HG03575 (cell line): ENCODE results near the gene TBX5.
"Not testable (repeated sequence)": the region's sequence is repeated elsewhere in the genome, so short reads cannot be mapped to it uniquely, and the experiment has no call there.

Experiments
- ATAC-seq: cut with Tn5 transposase; IDR thresholded peaks from one replicate; pipeline ENCODE4 v1.9.1; 2021; ENCODE audit not compliant: unreplicated experiment, insufficient number of reproducible peaks, low FRiP score; ENCODE audit errors: extremely low read depth

Gene TBX5

DNA sequence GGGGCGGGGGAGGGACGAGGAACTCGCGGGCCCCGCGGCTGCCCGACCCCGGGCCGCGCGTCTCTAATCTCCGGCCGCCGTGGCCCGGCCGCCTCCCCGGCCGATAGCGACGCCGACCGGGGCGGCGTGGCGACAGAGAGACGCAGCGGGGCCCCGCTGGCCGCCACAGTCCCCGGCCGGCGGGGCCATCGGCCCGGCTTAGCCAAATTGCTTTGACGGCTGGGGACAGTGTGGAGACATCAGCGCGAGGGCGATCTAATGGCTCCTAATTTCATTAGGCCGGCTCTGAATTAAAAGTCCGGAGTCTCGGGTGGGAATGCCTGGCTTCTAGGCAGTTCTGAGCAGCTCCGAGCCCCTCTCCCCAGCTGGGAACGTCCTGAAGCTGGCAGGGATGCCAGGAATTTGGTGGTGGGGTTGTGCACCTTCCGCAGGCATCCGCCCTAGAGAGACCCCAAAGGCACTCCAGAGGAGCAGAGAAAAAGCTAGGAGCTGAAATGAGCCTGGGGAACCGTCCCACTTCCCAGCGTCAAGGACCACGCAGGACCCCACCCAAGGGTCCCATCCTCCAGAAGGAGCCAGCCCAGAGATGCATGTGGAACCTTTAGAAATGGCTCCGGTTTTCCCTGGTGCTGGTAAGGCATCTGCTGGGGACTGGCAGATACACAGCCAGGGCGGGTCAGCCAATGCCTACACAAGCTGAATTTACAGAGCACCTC, 9.6 kb downstream of the TBX5 start:
- ATAC-seq, result no peak

GRCh38 chr12:114395755-114396152, 10.2 kb downstream of the TBX5 start:
- no peak for ATAC-seq

DNA sequence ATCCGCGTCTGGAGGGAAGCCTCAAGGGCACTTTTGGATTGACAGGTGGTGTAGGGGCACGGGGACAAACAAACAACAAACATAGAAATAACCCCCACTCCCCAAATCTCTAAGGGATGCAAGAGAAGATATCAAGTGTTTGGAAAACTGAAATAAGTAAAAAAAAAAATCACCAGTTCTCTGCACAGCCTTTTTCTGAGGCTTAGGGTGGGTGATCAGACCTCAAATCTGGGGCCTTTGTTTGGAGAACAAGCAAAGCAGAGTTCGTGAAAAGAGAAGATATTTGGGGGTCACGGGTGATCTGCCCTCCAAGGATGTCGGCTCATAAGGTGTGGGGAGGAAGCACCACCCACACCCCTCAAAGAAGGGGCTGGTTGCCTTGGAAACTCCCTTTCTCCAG, 10.7 kb downstream of the TBX5 start:
- ATAC-seq, result no peak

DNA sequence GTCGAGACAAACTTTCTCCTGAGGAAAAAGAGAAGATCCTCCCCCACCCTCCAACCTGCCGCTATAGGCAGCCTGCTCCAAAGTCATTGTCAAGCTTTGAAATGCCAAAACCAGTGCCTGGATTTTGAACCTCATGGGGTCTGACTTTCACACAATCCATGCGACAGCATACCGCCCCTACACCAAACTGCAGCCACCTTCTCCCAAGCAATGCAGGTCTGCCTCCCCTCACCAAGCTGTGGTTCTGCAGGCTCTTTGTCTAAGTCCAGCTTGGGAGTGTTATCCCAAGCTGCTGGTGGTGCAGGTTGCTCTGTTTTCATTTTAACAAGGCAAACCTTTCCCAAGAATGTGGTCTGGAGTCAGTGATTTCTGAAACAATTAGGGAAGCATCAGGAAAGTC, 12.4 kb downstream of the TBX5 start:
- no peak for ATAC-seq

DNA sequence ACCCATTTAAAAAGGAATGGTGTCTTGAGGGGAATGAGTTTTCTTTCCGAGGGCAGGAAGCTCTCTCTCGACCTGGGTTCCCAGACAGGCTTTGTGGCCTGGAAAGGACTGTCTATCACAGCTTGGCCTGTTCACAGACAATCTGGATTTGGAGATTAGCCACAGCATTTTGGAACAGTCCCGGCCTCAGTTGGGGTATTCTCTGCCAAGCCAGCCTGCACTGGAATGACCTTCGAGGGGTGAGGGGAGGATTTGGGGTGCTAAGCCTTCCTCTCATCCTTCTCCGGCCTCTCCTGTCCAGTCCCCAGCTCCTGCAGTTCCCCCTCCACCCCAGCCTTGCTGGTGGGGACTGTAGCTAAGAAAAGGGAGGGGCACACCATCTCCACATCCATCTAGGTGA, 13.0 kb downstream of the TBX5 start:
- ATAC-seq, result no peak

DNA sequence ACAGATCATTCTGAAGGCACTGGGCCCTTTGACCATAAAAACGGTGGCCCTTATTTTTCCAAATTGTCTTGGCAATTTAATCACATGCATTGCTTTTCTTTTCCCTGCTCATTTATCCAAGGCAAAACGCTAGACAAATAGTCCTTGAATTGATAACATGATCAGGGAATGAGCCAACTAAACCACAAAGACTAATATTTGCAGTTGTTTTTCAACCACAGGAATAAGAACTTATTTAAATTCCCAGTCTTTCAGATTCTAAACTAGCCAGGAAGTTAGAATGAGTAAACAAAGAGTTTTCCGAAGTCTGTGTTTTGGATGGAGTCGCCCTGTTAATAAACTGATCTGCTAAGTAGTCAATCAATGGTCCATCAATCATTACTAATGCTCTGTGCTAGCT, 14.9 kb downstream of the TBX5 start:
- ATAC-seq, result no peak

GRCh38 chr12:114384739-114385138, 21.2 kb downstream of the TBX5 start:
- ATAC-seq, result no peak

DNA sequence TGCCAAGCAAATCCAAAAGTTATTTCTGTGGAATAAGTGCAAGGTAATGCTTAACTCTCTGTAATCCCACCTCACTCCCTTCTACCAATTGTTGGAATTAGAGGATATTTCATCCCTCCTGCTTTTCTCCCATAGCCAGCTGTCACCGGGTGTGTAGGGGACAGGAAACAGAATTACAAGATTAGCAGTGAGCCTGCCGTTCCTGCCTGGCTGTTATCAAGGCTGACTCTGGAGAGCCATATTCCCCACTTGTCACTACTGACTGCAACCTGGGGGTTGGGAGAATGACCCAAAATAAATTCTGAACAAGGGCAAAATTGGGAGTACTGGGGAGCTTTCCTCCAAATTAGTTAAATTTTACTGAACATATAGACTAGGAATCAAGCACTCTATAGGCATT, 24.8 kb downstream of the TBX5 start:
- ATAC-seq, result no peak

- no peak for ATAC-seq
These were observed 34.2 kb downstream of the TBX5 start for GRCh38 chr12:114371733-114372132.

GRCh38 chr12:114371250-114371649, 34.7 kb downstream of the TBX5 start:
- ATAC-seq, result no peak

GRCh38 chr12:114368685-114369452, 37.1 kb downstream of the TBX5 start:
- ATAC-seq, result no peak

DNA sequence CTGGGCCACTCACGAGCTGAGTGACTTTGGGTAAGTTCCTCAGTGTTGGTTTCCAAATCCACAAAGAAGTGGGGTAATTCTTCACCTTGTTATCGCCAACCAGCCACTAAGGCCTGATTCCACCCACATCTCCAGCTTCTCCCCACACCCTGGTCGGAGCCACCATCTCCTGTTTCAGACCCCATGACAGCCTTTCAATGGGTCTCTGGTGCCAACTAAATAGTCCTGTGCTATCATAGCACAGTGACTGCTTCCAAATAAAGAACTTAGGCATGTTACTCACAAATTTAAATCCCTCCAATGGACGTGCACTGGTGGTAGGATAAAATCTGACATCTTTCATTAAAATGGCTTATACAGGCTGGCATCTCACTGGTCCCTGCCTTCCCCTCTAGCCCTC, 44.0 kb downstream of the TBX5 start:
- no peak for ATAC-seq

DNA sequence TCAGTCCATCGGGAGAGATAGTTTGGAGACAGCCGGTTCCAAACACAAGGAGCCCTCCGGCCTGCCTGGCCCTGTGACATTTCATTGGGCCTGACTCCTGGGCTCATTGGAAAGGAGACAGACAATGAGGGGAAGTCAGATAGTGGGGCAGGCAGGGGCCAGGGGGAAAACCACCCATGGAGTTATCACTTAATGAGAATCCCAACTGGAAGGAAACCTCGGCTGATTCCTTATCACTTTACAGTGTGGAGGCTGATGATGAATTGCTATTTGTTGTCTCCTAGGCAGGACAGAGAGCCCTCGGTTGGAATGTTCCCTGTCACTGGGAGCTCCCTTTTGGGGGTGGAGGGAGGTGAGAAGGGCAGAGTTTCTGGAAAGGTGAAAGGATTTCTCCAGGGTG, 44.4 kb downstream of the TBX5 start:
- no peak for ATAC-seq

- no peak for ATAC-seq
These were observed 45.5 kb downstream of the TBX5 start for GRCh38 chr12:114360485-114360884.

DNA sequence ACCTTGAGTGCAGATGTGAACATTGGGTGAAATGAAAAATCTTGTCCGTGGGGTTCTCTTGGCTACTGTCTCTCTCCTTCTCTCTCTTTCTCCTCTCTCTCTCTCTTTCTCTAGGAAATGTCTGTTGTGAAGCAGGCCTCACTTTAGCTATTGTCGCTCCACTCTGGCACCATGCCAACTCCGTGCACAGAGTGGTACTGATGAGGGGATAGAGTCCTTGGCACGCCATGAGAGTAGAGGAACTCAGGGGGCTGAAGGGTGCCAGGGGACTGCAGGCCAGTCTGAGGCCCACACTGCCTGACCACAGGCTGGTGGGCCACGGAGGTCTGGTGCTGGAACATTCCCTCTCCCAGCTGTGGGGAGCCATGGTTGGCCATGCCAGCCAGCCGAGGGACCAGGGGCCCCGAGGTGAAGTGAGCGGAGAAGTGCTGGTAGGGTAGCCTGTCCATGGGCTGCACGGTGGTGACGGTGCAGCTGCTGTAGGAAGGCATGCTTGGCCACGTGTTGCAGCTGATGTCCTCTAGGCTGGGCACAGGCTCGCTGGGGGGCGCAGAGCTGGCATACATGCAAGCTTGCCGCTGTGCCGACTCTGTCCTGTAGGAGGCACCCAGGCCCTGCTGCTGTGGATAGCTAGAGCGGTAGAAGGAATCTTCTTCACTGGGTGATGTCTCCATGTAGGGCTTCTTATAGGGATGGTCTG, 50.4 kb downstream of the TBX5 start:
- ATAC-seq, result no peak

DNA sequence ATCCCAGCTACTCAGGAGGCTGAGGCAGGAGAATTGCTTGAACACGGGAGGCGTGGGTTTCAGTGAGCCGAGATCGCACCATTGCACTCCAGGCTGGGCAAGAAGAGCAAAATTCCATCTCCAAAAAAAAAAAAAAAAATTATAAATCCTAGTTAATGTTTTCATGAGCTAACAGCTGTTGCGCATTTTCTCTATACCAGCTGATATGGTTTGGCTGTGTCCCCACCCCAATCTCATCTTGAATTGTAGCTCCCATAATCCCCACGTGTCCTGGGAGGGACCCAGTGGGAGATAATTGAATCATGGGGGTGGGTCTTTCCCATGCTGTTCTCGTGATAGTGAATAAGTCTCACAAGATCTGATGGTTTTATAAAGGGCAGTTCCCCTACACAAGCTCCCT, 56.7 kb downstream of the TBX5 start:
- ATAC-seq, result not testable (repeated sequence)

DNA sequence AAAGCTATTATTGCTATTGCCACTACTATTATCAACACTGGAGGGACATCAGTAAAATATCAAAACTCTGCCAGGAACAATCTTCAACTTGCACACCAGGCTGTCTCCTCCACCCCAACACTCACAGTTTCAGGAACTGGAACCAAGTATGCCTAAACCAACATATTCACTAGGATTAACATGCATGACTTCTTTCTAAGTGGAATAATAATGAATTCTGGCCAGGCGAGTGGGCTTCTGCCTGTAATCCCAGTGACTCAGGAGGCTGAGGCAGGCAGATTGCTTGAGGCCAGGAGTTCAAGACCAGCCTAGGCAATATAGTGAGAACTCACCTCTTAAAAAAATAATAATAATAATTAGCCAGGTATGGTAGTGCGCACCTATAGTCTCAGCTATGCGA, 58.1 kb downstream of the TBX5 start:
- ATAC-seq, result no peak

DNA sequence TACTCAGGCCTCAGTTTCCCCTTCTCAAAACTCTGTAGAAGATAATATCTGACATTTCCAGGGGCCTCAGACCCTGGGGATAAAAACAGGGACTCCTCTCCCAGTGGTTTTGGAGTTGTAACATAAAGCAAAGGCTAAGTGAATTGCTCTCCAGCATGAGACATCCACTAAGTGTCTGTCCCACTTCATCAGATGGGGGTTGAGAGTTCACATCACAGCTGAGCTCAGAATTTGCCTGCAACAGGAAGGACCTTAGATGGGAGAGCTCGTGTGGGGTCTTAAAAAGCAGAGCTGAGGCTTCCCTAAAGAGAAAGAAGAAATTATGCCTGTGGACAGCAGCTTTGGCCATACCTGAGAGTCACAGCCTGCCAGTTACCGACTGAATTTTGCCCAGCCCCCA, 61.1 kb downstream of the TBX5 start:
- ATAC-seq, result no peak

DNA sequence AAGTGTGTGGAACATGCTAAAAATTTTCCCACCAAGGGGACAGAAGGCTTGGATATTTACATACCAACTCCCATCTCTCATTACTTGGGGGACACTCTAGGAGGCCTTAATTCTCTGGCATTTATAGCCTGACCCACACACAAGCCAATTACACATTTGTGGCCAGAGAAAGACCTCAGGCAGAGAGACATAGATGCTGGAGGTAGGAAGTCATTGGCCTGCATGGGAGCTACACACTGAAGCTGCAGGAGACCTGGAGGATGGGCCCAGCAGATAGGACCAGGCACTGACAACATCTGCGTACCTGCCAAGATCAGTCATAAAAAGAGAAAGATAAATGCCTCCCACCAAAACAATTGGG, 61.7 kb downstream of the TBX5 start:
- ATAC-seq, result no peak

DNA sequence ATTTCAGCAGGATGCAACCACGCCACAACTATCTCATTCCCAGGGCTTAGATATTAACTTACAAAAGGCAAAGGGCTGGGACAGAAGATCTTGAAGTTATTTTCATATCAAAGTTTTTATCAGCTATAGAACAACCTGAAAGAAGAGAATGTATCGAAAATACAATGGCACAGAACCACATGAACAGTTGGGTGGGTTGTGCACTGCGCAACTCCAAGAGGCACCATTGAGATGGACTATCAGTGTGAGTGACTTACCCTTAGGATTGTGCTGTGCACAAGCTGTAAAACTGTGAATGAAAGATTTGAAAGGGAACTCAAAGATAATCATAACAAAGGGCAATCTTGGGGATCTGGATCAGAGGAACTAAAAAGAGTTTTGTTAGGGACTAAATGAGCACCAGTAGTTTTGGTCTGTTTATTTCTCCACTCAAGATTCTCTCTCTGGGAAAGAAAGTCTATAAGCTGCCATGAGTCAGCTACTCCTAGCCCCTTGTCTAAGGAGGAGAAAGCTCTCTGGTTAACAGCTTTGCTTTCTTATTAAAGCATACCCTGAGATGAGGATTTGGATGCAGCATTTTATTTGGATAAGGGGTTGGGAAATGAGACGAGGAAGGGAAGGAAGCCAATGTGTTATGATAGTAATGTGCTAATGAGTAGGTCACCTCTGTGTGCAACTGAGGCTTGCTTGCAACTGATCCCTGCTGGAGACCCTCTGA, 62.2 kb downstream of the TBX5 start:
- no peak for ATAC-seq
